CD4-positive, CD25-positive, alpha-beta regulatory T cell (primary cell): Measurements from ENCODE around the gene ABHD6. TPM values are rescaled to one million over a fixed set of nuclear protein-coding genes. Genes with fewer than 3 reads are reported as not detected.
A peak's percentile ranks its signal among the peaks of the same experiment; 100 is the strongest.
"Not testable (repeated sequence)": the region's sequence is repeated elsewhere in the genome, so short reads cannot be mapped to it uniquely, and the experiment has no call there.

Experiments used
- ATAC-seq, 2 donors: fragments of 150-1000 bp; cut with Tn5 transposase; one replicate each; pipeline ENCODE4 v1.10.0; 2021; ENCODE audit warnings: low read depth in 2 of 2, moderate number of reproducible peaks in 2 of 2, moderate library complexity in 1 of 2
- DNase-seq, 3 donors: peaks; one replicate each; pipeline versions ENCODE4 v3.0.0 to v3.0.0-alpha.2; 2012 to 2022; ENCODE audit warnings: mixed read lengths in 1 of 3
- H3K27ac ChIP-seq: one replicate; pipeline ENCODE4 v1.7.0; 2013; ENCODE audit warnings: mild to moderate bottlenecking, low read length; ENCODE audit not compliant: insufficient read depth, poor library complexity, severe bottlenecking
- H3K27me3 ChIP-seq: one replicate; pipeline ENCODE4 v1.7.0; 2013; ENCODE audit warnings: low read length; ENCODE audit not compliant: control insufficient read depth, insufficient read depth
- H3K36me3 ChIP-seq: one replicate; pipeline ENCODE4 v1.7.0; 2013; ENCODE audit warnings: mild to moderate bottlenecking, low read length, moderate library complexity; ENCODE audit not compliant: control insufficient read depth, insufficient read depth
- H3K4me1 ChIP-seq: 2 replicates; pipeline ENCODE4 v1.7.0; 2013; ENCODE audit warnings: mild to moderate bottlenecking, low read length; ENCODE audit not compliant: insufficient read depth, control insufficient read depth, poor library complexity, severe bottlenecking
- H3K4me3 ChIP-seq: one replicate; pipeline ENCODE4 v1.7.0; 2013; ENCODE audit warnings: low read depth, mild to moderate bottlenecking, low read length, moderate library complexity
- H3K9me3 ChIP-seq, 2 experiments: 1 replicate in 1 of 2; 2 replicates in 1 of 2; pipeline ENCODE4 v1.7.0; 2013; ENCODE audit warnings: low read length in 2 of 2, mild to moderate bottlenecking in 1 of 2, moderate library complexity in 1 of 2; ENCODE audit not compliant: control insufficient read depth in 2 of 2
- H3K27ac Mint-ChIP-seq, 3 donors: one replicate each; pipeline ENCODE4 v1.8.0; 2020 to 2022; ENCODE audit warnings: mild to moderate bottlenecking in 3 of 3, mixed read lengths in 3 of 3, moderate library complexity in 2 of 3
- H3K27me3 Mint-ChIP-seq: one replicate; pipeline ENCODE4 v1.8.0; 2022; ENCODE audit warnings: mild to moderate bottlenecking, mixed read lengths
- H3K36me3 Mint-ChIP-seq: one replicate; pipeline ENCODE4 v1.8.0; 2020; ENCODE audit warnings: mixed read lengths
- H3K4me1 Mint-ChIP-seq, 4 donors: one replicate each; pipeline ENCODE4 v1.8.0; 2020 to 2022; ENCODE audit warnings: mixed read lengths in 4 of 4, mild to moderate bottlenecking in 1 of 4
- H3K4me3 Mint-ChIP-seq, 4 donors: one replicate each; pipeline ENCODE4 v1.8.0; 2020 to 2022; ENCODE audit warnings: mild to moderate bottlenecking in 4 of 4, mixed read lengths in 4 of 4, moderate library complexity in 3 of 4
- H3K9me3 Mint-ChIP-seq, 7 donors: one replicate each; pipeline ENCODE4 v1.8.0; 2020 to 2022; ENCODE audit warnings: mixed read lengths in 7 of 7, mild to moderate bottlenecking in 3 of 7, moderate library complexity in 2 of 7
- polyA plus RNA-seq, 4 donors: library from polyadenylated mRNA; unstranded; fragments of 300-500 nt; fragmentation: Illumina TruSeq; gene quantifications; one replicate each; pipeline ENCODE4 v1.2.3, GENCODE V29; 2021
- total RNA-seq: library from RNA; stranded (reverse); gene quantifications from one replicate; pipeline ENCODE4 v1.2.3, GENCODE V29; 2022

Gene ABHD6
- total and polyA plus RNA-seq, 5 donors from 2014 or later: 3.8 to 7.8 (median 4.7) TPM

DNA sequence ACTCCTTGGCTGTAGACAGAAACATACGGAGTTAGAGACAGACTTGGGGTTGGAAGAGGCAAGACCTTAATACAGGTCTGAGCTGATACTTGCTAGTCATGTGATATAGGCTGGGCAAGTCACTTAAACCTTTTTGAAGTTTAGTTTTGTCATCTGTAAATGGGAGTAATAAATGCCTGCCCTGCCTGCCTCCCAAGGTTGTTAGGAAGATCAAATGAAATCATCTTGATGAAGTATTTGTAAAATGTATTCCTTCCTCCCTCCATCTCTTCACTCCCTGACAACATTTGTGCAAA is 98.0 kb downstream of the ABHD6 start:
- Mint-ChIP-seq H3K4me1 (peaks cover 19 to 45% (median 41%) of the 10 kb centered on the region in 4 donors), H3K27ac (no peak overlapping the region), H3K36me3 (peaks cover 7% of the 10 kb centered on the region), H3K27me3 (peaks cover 5% of the 10 kb centered on the region), H3K4me3 (peak overlapping the region in 2 of 4 donors; percentile 81 to 99), H3K9me3 (no peaks in the 10 kb centered on the region)
- Histone ChIP-seq H3K4me1 (peaks cover 29% of the 10 kb centered on the region), H3K9me3 (no peaks in the 10 kb centered on the region), H3K27ac (no peak overlapping the region), H3K4me3 (no peak overlapping the region), H3K36me3 (no peaks in the 10 kb centered on the region), H3K27me3 (no peaks in the 10 kb centered on the region)
- ATAC-seq (no peak), DNase-seq (no peak)

DNA sequence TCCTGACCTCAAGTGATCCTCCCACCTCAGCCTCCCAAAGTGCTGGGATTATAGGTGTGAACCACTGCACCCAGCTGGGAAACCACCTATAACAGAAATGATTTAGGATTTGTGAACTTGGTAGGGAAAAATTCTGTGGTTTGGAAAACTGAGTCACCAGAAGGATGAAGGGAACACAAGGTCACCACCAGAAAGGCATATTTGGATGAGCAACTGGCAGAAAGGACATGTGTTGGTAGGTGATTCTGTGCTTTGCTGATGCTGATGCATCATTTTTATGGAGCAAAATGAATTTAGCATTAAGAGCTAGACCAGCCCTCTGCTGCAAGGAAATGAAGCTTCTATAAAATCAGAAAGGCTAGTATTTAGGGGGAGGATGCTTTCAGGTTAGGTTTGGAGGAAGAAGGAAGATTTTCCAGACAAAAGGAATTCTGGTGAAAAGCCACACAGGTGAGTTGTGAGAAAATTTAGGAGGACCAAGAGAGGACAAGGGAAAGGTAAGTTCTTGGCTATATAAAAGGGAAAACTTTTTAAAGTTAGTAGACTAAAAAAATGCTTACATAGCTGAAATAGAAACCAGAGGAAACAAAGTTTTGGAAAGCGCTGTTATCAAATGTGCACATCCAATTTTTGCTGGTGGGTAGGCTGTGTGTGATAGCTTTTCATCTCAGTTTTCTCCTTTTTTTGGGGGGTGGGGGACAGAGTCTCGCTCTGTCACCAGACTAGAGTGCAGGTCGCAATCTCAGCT is 98.7 kb downstream of the ABHD6 start:
- no peak for ATAC-seq
- Histone ChIP-seq H3K9me3 (no peaks in the 10 kb centered on the region), H3K27ac (no peak overlapping the region), H3K4me1 (peaks cover 29% of the 10 kb centered on the region), H3K27me3 (no peaks in the 10 kb centered on the region), H3K36me3 (peaks cover 3% of the 10 kb centered on the region), H3K4me3 (no peak overlapping the region)
- Mint-ChIP-seq H3K27ac (no peak overlapping the region), H3K4me3 (no peak overlapping the region), H3K36me3 (peaks cover 12% of the 10 kb centered on the region), H3K27me3 (peaks cover 5% of the 10 kb centered on the region), H3K4me1 (peaks cover 19 to 45% (median 41%) of the 10 kb centered on the region in 4 donors), H3K9me3 (no peaks in the 10 kb centered on the region)
- DNase-seq: no peak

DNA sequence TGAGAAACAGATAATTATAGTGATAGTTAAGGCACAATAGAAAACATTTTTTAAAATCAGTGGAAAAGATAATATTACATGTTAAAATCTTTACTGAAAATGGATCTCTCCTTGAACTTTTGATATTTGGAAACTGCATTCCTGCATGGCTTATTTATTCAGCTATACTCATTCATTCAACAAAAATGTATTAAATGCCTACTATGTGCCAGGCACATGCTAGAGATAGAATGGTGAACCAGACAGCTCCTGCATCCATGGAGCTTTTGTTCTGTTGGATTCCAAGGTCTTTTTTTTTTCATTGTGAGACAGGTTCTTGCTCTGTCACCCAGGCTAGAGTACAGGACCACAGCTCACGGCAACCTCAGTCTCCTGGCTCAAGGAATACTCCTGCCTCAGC is 99.6 kb downstream of the ABHD6 start:
- H3K9me3 Mint-ChIP-seq: no peaks in the 10 kb centered on the region
- ATAC-seq: no peak
- peaks cover 5% of the 10 kb centered on the region for H3K27me3 Mint-ChIP-seq
- Histone ChIP-seq H3K9me3 (no peaks in the 10 kb centered on the region), H3K4me1 (peaks cover 28% of the 10 kb centered on the region), H3K27me3 (no peaks in the 10 kb centered on the region), H3K27ac (no peak overlapping the region), H3K4me3 (no peak overlapping the region), H3K36me3 (peaks cover 3% of the 10 kb centered on the region)
- no peak overlapping the region for H3K27ac Mint-ChIP-seq
- peaks cover 19 to 41% (median 41%) of the 10 kb centered on the region in 4 donors for H3K4me1 Mint-ChIP-seq
- H3K4me3 Mint-ChIP-seq: no peak overlapping the region
- peaks cover 12% of the 10 kb centered on the region for H3K36me3 Mint-ChIP-seq
- no peak for DNase-seq

DNA sequence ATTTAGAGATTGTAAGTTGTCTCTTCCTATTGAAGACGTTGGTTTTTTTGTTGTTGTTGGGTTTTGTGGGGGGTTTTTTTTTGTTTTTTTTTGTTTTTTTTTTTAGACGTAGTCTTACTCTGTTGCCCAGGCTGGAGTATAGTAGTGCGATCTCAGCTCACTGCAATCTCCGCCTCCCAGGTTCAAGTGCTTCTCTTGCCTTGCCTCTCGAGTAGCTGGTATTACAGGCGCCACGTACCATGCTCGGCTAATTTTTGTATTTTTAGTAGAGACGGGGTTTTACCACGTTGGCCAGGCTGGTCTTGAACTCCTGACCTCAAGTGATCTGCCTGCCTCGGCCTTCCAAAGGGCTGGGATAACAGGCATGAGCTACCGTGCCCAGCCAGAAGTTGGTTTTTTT is 101.6 kb downstream of the ABHD6 start:
- H3K4me1 ChIP-seq: peaks cover 14% of the 10 kb centered on the region
- H3K9me3 ChIP-seq, H3K36me3 ChIP-seq, H3K27ac ChIP-seq, H3K27me3 ChIP-seq, H3K9me3 Mint-ChIP-seq, H3K4me3 ChIP-seq, DNase-seq, ATAC-seq, H3K27me3 Mint-ChIP-seq, H3K27ac Mint-ChIP-seq: not testable (repeated sequence)
- H3K4me1 Mint-ChIP-seq: peaks cover 12 to 42% (median 34%) of the 10 kb centered on the region in 4 donors
- peaks cover 17% of the 10 kb centered on the region for H3K36me3 Mint-ChIP-seq
- peak overlapping the region in 1 of 4 donors; percentile 32 for H3K4me3 Mint-ChIP-seq

DNA sequence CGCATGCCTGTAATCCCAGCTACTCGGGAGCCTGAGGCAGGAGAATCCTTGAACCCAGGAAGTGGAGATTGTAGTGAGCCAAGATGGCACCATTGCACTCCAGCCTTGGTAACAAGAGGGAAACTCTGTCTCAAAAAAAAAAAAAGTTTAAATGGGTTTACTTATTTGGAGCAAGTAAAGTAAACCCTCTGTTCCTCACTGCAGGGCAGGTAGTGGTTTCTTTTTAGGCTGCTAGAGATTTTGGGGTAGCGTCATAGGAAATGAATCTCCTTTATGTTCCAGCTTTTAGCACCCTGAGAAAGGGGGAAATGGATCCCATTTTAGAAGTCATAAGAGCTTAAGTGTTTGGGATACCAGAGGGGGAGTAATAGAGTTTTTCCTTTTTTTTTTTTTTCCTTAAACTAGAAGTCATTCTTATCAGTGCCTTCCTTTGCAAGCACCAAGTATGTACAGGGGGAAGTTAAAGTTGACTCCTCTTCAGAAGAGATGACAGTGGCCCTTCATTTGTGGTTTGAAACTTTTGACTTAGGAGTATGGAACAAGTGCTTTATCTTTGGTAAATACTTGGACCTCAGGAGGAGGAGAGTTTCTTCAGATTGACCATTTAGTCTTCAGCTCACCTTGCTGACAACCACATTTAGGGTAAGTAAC is 103.1 kb downstream of the ABHD6 start:
- Histone ChIP-seq H3K27ac (no peak overlapping the region), H3K9me3 (no peaks in the 10 kb centered on the region), H3K4me1 (peaks cover under 1% of the 10 kb centered on the region), H3K27me3 (no peaks in the 10 kb centered on the region), H3K36me3 (peaks cover 3% of the 10 kb centered on the region), H3K4me3 (no peak overlapping the region)
- Mint-ChIP-seq H3K27me3 (no peaks in the 10 kb centered on the region), H3K27ac (no peak overlapping the region), H3K4me3 (no peak overlapping the region), H3K4me1 (peaks cover 0 to 31% (median 23%) of the 10 kb centered on the region in 4 donors), H3K36me3 (peaks cover 17% of the 10 kb centered on the region), H3K9me3 (no peaks in the 10 kb centered on the region)
- no peak for ATAC-seq
- DNase-seq: no peak

DNA sequence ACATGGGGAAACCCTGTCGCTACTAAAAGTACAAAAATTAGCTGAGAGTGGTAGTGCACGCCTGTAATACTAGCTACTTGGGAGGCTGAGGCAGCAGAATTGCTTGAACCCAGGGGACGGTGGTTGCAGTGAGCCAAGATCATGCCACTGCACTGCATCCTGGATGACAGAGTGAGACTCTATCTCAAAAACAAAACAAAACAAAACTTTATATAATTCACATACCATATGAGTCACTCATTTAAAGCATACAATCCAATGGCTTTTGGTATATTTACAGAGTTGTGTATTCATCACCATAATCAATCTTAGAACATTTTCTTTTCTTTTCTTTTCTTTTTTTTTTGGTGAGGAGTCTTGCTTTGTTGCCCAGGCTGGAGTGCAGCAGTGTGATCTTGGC is 103.8 kb downstream of the ABHD6 start:
- H3K4me3 Mint-ChIP-seq: no peak overlapping the region
- DNase-seq (no peak), ATAC-seq (no peak)
- no peaks in the 10 kb centered on the region for H3K27me3 ChIP-seq
- H3K27ac Mint-ChIP-seq: no peak overlapping the region
- H3K4me1 Mint-ChIP-seq: peaks cover 0 to 31% (median 22%) of the 10 kb centered on the region in 4 donors
- H3K9me3 ChIP-seq: no peaks in the 10 kb centered on the region
- H3K9me3 Mint-ChIP-seq: peaks cover 0 to 1% (median 0%) of the 10 kb centered on the region in 7 donors
- no peak overlapping the region for H3K4me3 ChIP-seq
- no peak overlapping the region for H3K27ac ChIP-seq
- peaks cover 21% of the 10 kb centered on the region for H3K36me3 Mint-ChIP-seq
- H3K27me3 Mint-ChIP-seq: no peaks in the 10 kb centered on the region
- no peaks in the 10 kb centered on the region for H3K4me1 ChIP-seq
- H3K36me3 ChIP-seq: peaks cover 3% of the 10 kb centered on the region

DNA sequence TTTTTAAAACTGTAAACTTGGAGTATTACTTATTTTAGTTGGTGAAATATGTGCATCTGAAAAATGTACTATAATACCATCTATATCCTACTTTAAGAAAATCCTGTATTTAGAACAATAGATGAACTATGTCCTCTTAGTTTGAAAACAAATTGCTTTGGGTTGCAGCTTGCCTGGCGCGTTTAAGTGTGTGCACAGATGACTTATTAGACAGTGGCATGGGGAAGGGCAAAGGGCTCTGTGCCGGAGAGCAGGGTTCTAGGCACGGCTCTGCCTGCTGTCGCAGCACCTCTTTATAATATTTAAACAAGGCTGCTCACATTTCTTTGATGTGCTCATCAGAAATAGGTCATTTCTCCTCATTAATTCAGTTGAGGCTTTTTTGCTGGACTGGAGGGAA is 105.1 kb downstream of the ABHD6 start:
- H3K4me1 Mint-ChIP-seq: peaks cover 5 to 33% (median 19%) of the 10 kb centered on the region in 4 donors
- H3K9me3 Mint-ChIP-seq: peaks cover 0 to 1% (median 0%) of the 10 kb centered on the region in 7 donors
- H3K27ac Mint-ChIP-seq: no peak overlapping the region
- Histone ChIP-seq H3K4me1 (no peaks in the 10 kb centered on the region), H3K27ac (no peak overlapping the region), H3K4me3 (no peak overlapping the region), H3K36me3 (peaks cover 3% of the 10 kb centered on the region), H3K9me3 (no peaks in the 10 kb centered on the region), H3K27me3 (no peaks in the 10 kb centered on the region)
- peaks cover 24% of the 10 kb centered on the region for H3K36me3 Mint-ChIP-seq
- no peak overlapping the region for H3K4me3 Mint-ChIP-seq
- DNase-seq (no peak), ATAC-seq (no peak)
- no peaks in the 10 kb centered on the region for H3K27me3 Mint-ChIP-seq
